GM18511 (cell line): ENCODE data around the gene CHMP6.
"Not testable (repeated sequence)": the region's sequence is repeated elsewhere in the genome, so short reads cannot be mapped to it uniquely, and the experiment has no call there.

Experiments used
- ATAC-seq: cut with Tn5 transposase; IDR thresholded peaks from one replicate; pipeline ENCODE4 v1.9.1; 2021; ENCODE audit warnings: mild to moderate bottlenecking, moderate library complexity; ENCODE audit not compliant: unreplicated experiment

The CHMP6 gene

DNA sequence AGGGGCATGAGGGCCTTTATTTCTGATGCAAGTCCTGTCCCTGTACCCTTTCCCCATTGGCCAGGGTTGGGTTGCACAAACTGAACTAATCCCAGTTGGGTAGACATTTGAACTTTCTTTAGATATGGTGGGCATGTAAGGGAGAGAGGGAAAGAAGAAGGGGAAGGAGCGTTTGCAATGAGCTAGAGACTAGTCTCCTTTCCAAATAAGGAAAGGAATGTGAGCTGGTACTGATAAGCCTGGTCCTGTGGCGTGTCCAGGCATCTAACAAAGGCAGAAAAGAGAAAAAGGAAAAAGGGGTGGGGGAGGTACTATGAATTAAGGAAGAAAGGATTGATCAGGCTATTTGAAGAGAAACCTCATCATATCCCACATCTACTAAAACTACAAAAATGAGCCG is 20.3 kb downstream of the CHMP6 start:
- no peak for ATAC-seq

DNA sequence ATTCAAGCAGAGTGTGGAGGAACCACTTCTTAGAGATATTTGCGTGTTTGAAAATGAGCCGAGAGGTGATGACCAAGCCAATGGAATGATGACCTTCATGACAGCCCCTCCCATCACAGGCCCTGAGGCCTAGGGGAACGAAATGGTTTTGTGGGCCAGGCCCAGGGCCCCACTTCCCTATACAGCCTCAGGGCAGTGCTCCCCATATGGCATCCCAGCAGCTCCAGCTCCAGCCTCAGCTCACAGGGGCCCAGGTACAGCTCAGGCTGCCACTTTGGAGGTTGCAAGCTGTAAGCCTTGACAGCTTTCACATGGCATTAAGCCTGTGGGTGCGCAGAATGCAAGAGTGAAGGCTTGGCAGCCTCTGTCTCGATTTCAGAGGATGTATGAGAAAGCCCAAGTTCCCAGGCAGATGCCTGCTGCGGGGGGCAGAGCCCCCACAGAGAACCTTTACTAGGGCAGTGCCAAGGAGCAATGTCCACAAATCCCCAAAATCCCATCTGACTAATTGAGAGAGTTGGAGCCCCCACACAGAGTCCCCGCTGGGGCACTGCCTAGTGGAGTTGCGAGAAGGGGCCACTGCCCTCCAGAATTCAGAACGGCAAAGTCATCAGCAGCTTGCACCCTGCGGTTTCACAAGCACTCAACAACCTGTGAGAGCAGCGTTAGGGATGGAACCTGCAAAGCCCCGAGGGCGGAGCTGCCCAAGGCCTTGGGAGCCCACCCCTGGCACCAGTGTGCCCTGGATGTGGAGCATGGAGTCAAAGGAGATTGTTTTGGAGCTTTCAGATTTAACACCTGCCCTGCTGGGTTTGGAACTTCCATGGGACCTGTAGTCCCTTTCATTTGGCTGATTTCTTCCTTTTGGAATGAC is 21.2 kb downstream of the CHMP6 start:
- ATAC-seq, result no peak

DNA sequence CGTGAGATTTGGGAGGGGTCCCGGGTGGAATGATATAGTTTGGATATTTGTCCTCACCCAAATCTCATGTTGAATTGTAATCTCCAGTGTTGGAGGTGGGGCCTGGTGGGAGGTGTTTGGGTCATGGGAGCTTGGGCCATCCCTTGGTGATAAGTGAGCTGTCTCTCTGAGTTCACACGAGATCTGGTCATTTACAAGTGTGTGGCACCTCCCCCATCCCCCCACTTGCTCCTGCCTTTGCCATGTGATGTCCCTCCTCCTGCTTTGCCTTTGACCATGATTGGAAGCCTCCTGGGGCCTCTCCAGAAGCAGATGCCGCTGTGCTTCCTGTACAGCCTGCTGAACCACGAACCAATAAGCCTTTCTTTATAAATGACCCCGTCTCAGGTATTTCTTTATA is 22.0 kb downstream of the CHMP6 start:
- no peak for ATAC-seq

DNA sequence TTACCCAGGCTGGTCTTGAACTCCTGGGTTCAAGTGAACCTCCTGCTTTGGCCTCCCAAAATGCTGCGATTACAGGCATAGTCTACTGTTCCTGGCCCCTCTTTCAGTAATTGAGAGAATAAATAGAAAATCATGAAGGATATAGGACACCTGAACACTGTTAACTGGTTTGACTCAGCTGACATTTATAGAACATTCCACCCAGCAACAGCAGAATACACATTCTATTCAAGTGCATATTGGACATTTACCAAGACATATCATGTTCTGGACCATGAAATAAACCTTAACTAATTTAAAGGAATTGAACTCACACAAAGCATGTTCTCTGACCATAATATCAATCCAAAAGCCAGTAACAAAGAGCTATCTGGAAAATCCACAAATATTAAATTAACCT is 23.5 kb downstream of the CHMP6 start:
- no peak for ATAC-seq

DNA sequence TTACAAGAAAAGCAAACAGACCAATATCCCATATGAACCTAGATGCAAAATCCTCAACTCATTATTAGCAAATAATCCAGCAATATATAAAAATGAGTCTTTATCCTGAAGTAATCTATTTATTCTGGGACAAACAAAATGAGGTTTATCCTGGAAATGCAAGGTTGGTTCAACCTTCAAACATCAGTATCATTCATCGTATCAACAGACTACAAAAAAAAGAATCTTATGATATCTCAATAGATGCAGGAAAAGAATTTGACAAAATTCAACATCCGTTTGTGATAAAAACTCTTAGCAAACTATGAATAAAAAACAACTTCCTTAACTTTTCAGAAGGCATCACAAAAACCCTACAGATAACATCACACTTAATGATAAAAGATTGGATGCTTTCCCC is 24.9 kb downstream of the CHMP6 start:
- ATAC-seq, result no peak

DNA sequence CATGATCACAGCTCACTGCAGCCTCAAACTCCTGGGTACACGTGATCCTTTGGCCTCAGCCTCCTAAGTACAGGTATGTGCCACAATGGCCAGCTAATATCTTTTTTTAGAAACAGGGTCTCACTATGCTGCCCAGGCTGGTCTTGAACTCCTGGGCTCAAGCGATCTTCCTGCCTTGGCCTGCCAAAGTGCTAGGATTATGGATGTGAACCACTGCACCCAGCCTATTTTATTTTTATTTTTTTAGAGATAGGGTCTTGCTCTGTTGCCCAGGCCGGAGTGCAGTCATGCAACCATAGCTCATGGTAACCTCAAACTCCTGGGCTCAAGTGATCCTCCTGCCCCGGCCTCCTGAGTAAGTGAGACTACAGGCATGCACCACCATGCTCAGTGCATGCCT is 25.7 kb downstream of the CHMP6 start:
- not testable (repeated sequence) for ATAC-seq

DNA sequence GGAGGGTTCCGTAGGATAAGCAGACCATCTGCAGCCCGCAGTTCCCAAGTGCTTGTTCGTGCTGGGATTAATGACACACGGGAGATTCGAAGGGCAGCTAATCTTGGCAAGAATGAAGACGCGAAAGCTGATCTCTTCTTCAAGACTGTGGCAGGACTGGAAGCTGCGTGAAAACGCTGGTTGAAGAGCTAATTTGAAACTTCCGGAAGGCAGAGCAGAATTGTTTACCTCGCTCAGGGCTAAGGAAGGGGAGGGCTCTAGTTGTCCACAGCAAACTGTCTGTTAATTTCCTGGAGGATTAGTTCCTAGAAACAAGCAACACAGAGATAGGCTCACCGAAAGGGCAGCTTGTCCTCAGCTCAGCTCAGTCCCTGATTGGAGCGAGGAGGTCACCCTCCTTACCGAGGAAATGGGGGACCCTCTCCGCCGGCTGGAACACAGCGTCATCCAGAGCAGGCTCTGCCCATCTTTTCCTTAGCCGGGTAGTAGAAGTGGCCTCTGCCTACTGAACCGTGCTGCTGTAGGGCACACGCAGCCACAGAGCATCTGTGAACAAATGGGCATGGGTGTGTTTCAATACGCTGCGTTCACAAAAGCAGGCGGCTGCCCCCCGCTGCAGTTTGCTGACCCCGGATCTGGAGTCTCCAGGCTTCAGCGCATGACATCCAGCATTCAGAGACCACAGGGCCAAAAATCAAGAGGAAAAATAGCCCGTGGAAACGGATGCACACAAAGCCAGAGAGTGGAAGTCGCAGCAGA is 26.6 kb downstream of the CHMP6 start:
- no peak for ATAC-seq

DNA sequence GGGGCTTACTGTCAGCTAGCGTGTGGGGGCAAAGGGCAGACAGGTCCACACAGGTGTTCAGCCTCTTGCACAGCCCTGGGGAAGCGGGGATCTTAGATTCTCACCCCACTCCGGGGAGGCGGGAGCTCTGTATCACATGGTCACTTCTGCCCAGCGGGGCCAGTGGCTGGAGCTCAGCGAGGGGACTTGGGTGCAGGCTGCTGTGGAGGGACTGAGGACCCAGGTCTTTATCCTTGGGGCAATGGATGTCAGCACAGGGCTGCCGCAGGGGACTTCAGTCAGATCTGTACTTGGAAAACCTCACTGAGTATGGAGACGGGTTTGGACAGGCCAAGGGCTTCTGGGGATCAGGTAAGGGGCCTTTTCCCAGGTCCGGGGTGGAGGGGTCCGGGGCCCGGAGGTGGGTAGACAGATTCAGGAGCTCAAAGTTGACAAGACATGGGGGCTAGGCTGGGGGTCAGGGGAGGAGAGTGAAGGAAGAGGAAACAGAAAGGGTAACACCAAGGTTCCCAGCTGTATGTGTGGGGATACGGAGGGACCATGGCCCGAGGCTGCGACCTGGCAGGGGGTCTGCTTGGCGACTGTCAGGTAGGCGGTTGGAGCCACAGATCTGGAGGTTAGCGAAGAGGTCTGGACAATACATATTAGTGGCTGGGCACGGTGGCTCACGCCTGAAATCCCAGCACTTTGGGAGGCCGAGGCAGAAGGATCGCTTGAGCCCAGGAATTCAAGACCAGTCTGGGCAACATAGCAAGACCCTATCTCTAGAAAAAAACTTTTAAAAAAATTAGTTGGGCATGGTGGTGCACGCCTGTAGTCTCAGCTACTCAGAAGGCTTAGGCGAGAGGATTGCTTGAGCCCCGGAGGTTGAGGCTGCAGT is 28.2 kb downstream of the CHMP6 start:
- ATAC-seq, result no peak

DNA sequence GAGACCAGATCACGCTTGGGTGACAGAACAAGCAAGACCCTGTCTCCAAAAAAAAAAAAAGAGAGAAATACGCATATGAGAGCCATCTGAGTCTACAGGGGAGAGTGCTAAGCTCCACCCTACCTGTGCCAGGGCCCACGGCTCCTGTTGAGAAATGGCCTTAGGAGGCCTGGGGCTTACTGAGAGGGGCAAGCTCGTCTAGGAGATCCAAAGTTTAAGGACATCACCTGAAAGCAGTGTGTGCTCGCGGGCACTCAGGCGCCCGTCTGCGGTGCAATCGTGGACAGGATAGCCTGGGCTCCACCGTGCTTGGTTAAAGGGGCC is 28.8 kb downstream of the CHMP6 start:
- no peak for ATAC-seq

DNA sequence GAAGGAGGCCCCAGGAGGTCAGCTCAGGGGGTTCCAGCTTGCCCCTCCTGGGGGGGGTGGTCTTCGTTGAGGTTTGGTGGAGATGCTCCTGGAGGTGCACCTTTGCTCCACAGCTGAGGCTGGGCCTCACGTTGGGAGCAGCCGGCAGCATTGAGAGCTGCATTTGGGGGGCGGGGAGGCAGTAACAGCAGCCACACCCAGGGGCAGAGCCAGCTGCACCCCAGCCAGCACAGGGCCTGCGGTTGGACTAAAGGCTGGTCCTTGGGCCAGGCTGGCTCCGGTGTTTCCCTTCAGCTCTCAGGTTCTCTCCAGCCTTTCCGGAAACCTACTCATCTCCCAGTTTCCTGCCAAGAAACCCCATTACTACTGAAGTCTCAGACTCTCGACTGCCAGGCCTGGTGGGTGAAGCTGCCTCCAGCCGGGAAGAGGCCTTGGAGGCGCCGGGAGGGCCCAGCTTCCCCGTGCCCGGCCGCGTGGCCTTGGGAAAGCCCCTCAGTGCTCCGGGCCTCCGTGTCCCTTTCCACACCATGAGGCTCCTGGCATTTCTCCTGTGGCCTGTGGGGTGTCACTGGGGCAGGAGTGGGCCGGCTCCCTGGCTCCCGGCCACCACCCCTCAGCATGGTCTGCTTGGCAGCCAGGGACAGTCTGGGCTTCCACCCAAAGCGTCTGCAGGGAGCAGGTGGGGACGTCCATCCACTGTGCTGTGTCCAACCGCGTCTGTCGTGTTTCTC is 29.3 kb downstream of the CHMP6 start:
- no peak for ATAC-seq

DNA sequence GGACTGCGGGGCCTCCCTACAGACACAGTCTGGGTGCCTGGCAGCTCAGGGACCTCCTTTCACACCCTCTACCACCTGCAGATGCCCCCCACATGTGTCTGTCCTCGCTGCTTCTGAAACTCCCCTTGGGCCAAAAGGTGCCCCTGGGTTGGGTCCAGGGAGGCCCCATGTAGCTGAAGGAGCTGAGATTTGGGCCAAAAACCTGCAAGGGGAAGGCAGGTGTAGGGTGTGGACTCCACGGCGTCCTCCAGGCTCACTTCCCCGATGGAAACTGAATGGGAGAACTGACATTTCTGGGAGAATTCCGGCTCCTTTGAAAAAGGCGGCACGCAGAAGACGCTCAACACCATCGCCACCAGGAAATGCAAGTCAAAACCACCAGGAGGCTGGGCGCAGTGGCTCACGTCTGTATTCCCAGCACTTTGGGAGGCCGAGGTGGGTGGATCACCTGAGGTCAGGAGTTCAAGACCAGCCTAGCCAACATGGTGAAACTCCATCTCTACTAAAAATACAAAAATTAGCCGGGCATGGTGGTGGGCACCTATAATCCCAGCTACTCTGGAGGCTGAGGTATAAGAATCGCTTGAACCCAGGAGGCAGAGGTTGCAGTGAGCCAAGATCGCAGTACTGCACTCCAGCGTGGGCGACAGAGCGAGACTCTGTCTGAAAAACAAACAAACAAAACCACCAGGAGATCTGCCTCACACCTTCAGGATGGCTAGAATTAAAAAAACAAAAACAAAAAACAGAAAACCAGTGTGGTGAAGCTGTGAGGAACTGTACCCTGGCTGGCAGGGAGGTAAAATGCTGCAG is 30.1 kb downstream of the CHMP6 start:
- ATAC-seq, result no peak

DNA sequence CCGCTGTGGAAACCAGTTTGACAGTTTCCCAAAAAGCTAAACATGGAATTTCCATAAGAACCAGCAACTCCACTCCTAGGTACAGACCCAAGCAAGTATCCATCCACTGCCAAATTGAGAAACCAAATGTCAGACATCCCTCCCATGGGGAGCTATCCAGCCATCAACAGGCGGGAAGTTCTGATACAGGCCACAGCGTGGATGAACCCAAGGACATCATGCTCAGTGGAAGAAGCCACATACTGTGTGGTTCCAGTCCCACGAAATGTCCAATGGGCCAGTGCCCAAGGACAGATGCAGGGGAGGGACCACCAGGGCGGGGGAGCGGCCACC is 30.7 kb downstream of the CHMP6 start:
- ATAC-seq, result no peak

DNA sequence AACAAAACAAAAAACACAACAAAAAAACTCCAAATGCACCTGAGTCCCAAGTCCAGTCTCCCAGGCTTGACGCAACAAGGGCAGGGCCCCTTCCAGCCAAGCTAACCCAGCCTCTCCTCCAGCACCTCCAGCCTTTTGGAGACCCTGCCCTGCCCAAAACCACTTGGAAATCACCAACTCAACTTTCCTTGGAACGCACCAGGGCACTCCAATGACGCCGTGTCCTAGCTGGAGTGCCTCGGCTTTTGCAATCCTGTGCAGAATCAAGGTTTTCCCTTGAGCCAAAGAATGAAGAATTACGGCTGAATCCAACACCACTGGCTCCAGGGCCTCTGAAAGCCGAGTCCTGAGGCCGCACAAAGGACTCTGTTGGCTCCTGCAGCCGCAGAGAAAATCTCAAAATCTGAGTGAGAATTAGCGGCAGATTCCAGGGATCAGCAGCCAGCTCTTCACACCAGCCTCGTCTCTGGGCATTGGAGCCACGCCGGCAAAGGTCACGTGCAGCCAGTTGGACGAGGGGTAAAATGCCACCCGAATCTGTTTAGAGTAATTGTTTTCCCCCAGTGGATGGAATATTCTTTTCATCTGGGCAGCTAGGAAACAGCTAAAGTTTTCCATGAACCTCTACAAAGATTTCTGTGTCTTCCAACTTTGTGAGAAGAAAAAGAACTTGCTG is 33.6 kb downstream of the CHMP6 start:
- ATAC-seq, result no peak

DNA sequence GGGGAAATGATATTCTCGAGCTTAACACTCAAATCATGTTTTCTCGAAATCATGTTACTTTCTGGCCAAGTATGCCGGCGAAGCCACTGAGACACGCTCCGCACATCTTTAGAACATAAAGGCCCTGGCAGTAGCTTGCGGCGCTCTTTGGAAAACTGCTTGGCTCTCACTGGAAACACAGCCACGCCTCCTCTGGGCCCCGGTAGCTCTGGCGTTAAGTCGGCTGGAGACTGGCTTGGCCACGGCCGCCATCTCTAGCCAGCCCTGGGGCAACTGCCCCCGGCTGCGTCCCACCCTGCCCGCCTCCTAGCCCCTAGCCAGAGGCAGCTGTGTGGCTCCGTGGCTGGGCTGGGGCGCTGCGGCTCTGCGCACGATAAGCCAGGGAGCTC is 34.1 kb downstream of the CHMP6 start:
- no peak for ATAC-seq

DNA sequence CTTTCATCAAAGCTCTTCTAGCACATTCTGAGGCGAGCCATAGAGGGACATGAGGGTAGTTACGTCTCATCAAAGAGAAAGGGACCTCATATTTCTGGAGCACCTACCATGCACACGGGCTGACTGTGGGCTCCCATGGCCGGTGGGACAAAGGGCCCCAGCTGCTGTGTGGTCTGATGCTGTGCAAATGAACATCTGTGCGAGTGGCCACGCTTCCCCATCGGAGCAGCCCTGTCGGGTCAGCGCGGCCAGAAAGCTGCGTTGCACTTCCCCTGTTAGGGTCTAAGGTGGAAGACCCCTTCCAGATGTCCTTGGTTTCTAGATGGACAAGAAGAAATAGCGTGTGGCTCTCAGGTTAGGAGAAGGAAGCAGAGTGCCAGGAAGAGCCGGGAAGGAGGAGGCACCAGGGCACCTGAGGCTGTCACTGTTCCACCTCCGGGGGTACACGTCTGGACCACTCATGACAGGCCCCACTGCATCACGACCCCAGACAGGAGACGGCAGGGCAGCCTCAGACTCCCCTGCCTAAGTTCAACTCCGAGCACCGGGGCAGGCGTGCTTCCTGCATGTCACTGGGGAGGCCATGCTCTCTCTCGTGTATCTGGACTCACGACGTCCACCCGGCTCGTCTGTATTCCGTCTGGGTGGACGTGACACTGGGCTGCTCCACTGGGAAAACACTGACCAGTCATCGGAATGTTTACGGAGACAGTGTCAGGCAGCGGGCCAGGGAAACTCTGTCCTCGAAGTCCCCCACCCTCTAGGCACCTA is 34.8 kb downstream of the CHMP6 start:
- no peak for ATAC-seq

DNA sequence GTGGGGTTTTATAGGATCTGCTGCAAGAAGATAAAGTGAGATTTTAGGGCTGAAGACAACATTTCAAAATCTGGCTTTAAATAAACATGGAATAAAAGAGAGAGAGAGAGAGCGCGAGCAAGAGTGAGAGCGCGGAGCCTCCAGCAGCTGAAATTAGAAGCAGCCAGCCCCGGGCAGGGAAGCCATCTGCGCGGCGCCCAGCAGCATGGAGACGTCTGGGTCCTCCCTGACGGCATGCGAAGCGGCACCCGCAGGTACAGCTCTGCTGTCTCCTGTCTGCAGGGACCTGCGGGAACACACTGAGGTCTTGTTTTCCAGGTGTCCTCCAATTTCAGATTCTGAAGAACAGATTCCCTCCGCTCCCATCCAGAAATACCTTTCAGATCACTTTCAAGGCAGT is 35.4 kb downstream of the CHMP6 start:
- no peak for ATAC-seq

DNA sequence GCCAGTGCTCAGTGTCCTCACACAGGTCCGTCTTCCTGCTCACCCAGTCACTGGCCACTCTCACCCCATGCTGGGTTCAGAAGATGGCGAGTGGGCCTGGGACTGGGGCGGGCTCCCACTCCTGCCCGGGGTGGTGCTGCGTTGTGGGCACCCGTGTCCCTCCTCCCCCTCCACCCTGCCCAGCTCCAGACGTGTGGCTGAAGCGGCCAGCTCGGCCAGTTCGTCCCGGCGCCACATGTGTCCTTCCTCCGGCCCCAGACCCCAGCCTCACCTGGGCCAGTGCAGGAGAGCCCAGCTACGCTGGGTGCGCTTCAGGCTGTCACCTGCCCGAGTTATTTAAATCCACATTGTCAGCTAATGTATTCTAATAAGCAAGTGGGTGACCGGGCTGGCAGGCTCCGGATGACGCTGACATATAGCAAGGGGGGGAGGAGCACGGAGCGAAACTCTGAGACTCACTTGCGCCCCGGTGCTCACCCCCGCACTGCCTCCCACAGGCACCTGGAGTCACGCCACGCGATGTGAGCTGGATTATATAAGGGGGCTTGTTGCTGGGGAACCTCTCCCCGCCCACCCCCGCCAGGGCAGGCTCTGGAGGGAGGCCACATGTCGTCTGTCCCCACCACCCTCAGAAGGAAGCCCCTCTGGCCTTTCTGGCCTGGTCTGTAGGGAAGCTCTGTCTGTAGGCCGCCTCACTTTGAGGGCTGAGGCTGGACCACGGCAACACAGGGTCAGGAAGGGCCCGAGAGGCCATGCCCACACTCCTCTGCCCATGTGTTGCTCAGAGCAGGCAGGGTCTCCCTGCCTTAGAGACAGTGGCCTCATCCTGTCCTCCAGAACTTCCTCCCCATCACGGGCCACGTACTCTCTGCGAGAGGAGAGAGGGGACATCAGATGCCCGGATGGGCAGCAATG is 36.2 kb downstream of the CHMP6 start:
- no peak for ATAC-seq

DNA sequence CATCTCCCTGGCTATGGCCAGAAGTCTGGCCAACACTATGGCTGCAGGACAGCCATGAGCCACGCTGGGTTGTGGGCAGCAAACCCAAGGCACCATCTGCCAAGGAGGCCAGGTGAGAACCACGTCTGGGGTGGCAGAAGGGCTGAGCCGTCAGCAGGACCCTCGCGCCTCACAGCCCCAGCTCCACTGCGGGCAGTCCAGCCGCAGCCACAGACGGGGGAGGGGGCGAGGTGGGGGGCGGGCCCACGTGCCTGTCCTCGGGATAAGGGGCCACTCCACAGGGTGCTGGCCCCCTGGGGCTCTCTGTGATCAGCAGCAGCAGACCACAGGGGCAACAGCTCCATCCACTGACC is 36.8 kb downstream of the CHMP6 start:
- ATAC-seq, result no peak
